NT2/D1 (cell line): Measurements from ENCODE around the gene DIAPH2.

Experiments
- SUZ12 ChIP-seq: IDR thresholded peaks from 2 replicates; pipeline ENCODE4 v1.6.1; 2011; ENCODE audit not compliant: insufficient read length, insufficient read depth; ENCODE audit errors: extremely low read depth
- YY1 ChIP-seq: IDR thresholded peaks from 2 replicates; pipeline ENCODE4 v1.6.1; 2011; ENCODE audit not compliant: insufficient read length, insufficient read depth
- ZNF274 ChIP-seq: IDR thresholded peaks from 2 replicates; pipeline ENCODE4 v1.6.1; 2011; ENCODE audit warnings: mild to moderate bottlenecking, low read depth, low read length

GRCh38 chrX:97308171-97308570, 623.5 kb downstream of the DIAPH2 start:
- TF ChIP-seq YY1 (no peak), ZNF274 (no peak), SUZ12 (no peak)
